GM12878 (cell line): Measurements from ENCODE around the gene IGSF6. TPM values are rescaled to one million over a fixed set of nuclear protein-coding genes. Genes with fewer than 3 reads are reported as not detected.

ENCODE experiments used
- ATAC-seq: fragments of 200-7000 bp; cut with Tn5 transposase; 3 replicates; pipeline ENCODE4 v1.9.1; 2020; ENCODE audit warnings: mild to moderate bottlenecking, moderate library complexity
- BruUV-seq: library from RNA; stranded (reverse); fragments of 400-500 nt; replicated peaks from 2 replicates; lab custom pipeline; 2021; lab: Mats Ljungman, UMichigan
- CTCF ChIA-PET: fragments of 300-600 bp; sonication (Branson Sonifier 250); formaldehyde crosslinking; extraction: SDS; loops from one replicate; lab custom pipeline; 2021; ENCODE audit warnings: inconsistent platforms; lab: Yijun Ruan, JAX
- POLR2A ChIA-PET: fragments of 350-600 bp; formaldehyde crosslinking; extraction: SDS; loops from one replicate; lab custom pipeline; 2021; ENCODE audit warnings: inconsistent platforms; lab: Charles Lee
- RAD21 ChIA-PET: fragments of 300-600 bp; sonication (Branson Sonifier 250); formaldehyde crosslinking; loops from one replicate; lab custom pipeline; 2023; ENCODE audit warnings: antibody characterized with exemption; ENCODE audit not compliant: unreplicated experiment; lab: Charles Lee
- SMC1A ChIA-PET: fragments of 300-600 bp; sonication (Branson Sonifier 250); formaldehyde crosslinking; loops from one replicate; lab custom pipeline; 2023; ENCODE audit not compliant: unreplicated experiment, uncharacterized antibody; lab: Charles Lee
- DNase-seq: peaks from one replicate; pipeline ENCODE4 v3.0.0-alpha.2; 2011; ENCODE audit warnings: low read depth, low spot score
- FAIRE-seq: peaks from 3 replicates; lab custom pipeline; 2011; peaks lifted over from hg19 to GRCh38; lab: Jason Lieb, UNC
- H2AFZ ChIP-seq: 2 replicates; pipeline ENCODE4 v1.6.0; 2011; ENCODE audit warnings: low read depth, low read length, control low read depth; ENCODE audit not compliant: control insufficient read depth
- H3K27ac ChIP-seq: 2 replicates; pipeline ENCODE4 v1.5.1; 2011; ENCODE audit warnings: control low read depth; ENCODE audit not compliant: control insufficient read depth, insufficient read depth
- H3K27me3 ChIP-seq, 2 experiments: replicated peaks in 1 of 2; 2 replicates each; pipeline versions ENCODE4 v1.6.0 to v1.6.1; 2011; ENCODE audit warnings: low read length in 1 of 2; ENCODE audit not compliant: control insufficient read depth in 2 of 2, insufficient read depth in 2 of 2
- H3K36me3 ChIP-seq, 2 experiments: 2 replicates each; pipeline ENCODE4 v1.5.1; 2011; ENCODE audit warnings: low read length in 1 of 2; ENCODE audit not compliant: control insufficient read depth in 2 of 2, insufficient read depth in 2 of 2
- H3K4me1 ChIP-seq: 2 replicates; pipeline ENCODE4 v1.6.1; 2011; ENCODE audit warnings: mild to moderate bottlenecking, low read length, moderate library complexity, mixed read lengths; ENCODE audit not compliant: control insufficient read depth, insufficient read depth
- H3K4me2 ChIP-seq: 2 replicates; pipeline ENCODE4 v1.6.0; 2011; ENCODE audit warnings: control low read depth; ENCODE audit not compliant: control insufficient read depth, insufficient read depth
- H3K4me3 ChIP-seq: fragments of 200-600 bp; sonication (generic); 2 replicates; pipeline ENCODE4 v1.5.1; 2016
- H3K79me2 ChIP-seq: 2 replicates; pipeline ENCODE4 v1.6.0; 2011; ENCODE audit warnings: low read length; ENCODE audit not compliant: control insufficient read depth, insufficient read depth
- H3K9ac ChIP-seq: 2 replicates; pipeline ENCODE4 v1.8.0; 2011; ENCODE audit warnings: low read length, control low read depth, mixed read lengths; ENCODE audit not compliant: control insufficient read depth, insufficient read depth
- H3K9me3 ChIP-seq: replicated peaks from 3 replicates; pipeline ENCODE4 v1.5.1; 2011; ENCODE audit warnings: mild to moderate bottlenecking, low read length; ENCODE audit not compliant: control insufficient read depth, insufficient read depth
- H4K20me1 ChIP-seq: 2 replicates; pipeline ENCODE4 v1.6.0; 2011; ENCODE audit not compliant: control insufficient read depth, insufficient read depth
- ATF2 ChIP-seq: IDR thresholded peaks from 2 replicates; pipeline ENCODE4 v1.6.1; 2012; ENCODE audit warnings: low read length, inconsistent platforms
- ATF3 ChIP-seq: IDR thresholded peaks from 2 replicates; pipeline ENCODE4 v1.6.1; 2011; ENCODE audit warnings: low read depth, mild to moderate bottlenecking, low read length, moderate library complexity, borderline replicate concordance; ENCODE audit errors: extremely low read depth
- ATF7 ChIP-seq: fragments of 450-650 bp; IDR thresholded peaks from 2 replicates; pipeline ENCODE4 v1.6.1; 2016; ENCODE audit warnings: low read depth, mild to moderate bottlenecking
- BCLAF1 ChIP-seq: fragments of 450-650 bp; IDR thresholded peaks from 2 replicates; pipeline ENCODE4 v1.6.1; 2017; ENCODE audit warnings: antibody characterized with exemption, mild to moderate bottlenecking, moderate library complexity
- CUX1 ChIP-seq: IDR thresholded peaks from 2 replicates; pipeline ENCODE4 v1.6.1; 2012; ENCODE audit warnings: improper control_type of control experiment, low read depth, low read length; ENCODE audit not compliant: insufficient replicate concordance
- EED ChIP-seq: sonication (generic); IDR thresholded peaks from 2 replicates; pipeline ENCODE4 v1.6.1; 2016; ENCODE audit warnings: antibody characterized with exemption, low read depth
- NFIC ChIP-seq: IDR thresholded peaks from 2 replicates; pipeline ENCODE4 v1.6.1; 2012; ENCODE audit warnings: low read depth, mild to moderate bottlenecking, inconsistent platforms, low read length, moderate library complexity
- NR2F1 ChIP-seq: fragments of 450-650 bp; conservative IDR thresholded peaks from 2 replicates; pipeline ENCODE4 v1.6.1; 2017; ENCODE audit warnings: mild to moderate bottlenecking
- NRF1 ChIP-seq: conservative IDR thresholded peaks from 2 replicates; pipeline ENCODE4 v1.6.1; 2011; ENCODE audit warnings: mild to moderate bottlenecking, low read depth, low read length, improper control_type of control experiment
- POLR2AphosphoS2 ChIP-seq: IDR thresholded peaks from 2 replicates; pipeline ENCODE4 v1.6.1; 2011; ENCODE audit warnings: low read depth, mild to moderate bottlenecking, low read length, improper control_type of control experiment, moderate library complexity
- SPI1 ChIP-seq: IDR thresholded peaks from 2 replicates; pipeline ENCODE4 v1.6.1; 2011; ENCODE audit warnings: low read depth, mild to moderate bottlenecking, low read length, moderate library complexity, borderline replicate concordance; ENCODE audit not compliant: insufficient read depth
- SUPT20H ChIP-seq: IDR thresholded peaks from 2 replicates; pipeline ENCODE4 v1.6.1; 2011; ENCODE audit warnings: low read depth, mild to moderate bottlenecking, low read length, moderate library complexity, borderline replicate concordance; ENCODE audit not compliant: control insufficient read depth
- TCF12 ChIP-seq: IDR thresholded peaks from 2 replicates; pipeline ENCODE4 v1.6.1; 2011; ENCODE audit warnings: low read depth, mild to moderate bottlenecking, low read length
- WGBS: methylation state at CpG from one replicate; pipeline ENCODE4 v1.1.6; 2016; ENCODE audit warnings: low lambda C conversion rate; ENCODE audit not compliant: insufficient replicate concordance, insufficient coverage; ENCODE audit errors: missing lambda C conversion rate; 5-methylcytosine and 5-hydroxymethylcytosine counted together
- in situ Hi-C: fragments of 300-500 bp; cut with MboI; formaldehyde crosslinking; loops from 9 replicates; pipeline ENCODE4 v1.14.3; 2018; ENCODE audit warnings: mixed read lengths
- intact Hi-C: fragments of 100-400 bp; cut with micrococcal nuclease; formaldehyde crosslinking; loops from one replicate; pipeline ENCODE4 v1.14.2; 2022; ENCODE audit not compliant: unreplicated experiment
- polyA plus RNA-seq, 11 experiments: library from polyadenylated mRNA; depleted of rRNA in 4 of 11; unstranded in 6 of 11; stranded (reverse) in 5 of 11; fragments of >200 nt; fragmentation: Nextera tagmentation in 4 of 11; fragmentation: Illumina TruSeq in 1 of 11; extraction: Ambion mirVana in 4 of 11; extraction: Trizol in 1 of 11; gene quantifications; 1 replicate in 1 of 11; 2 replicates in 10 of 11; pipeline versions ENCODE4 v1.2.1 to v1.2.3, GENCODE V29; 2011 to 2016; ENCODE audit warnings: inconsistent platforms in 2 of 11, missing spikeins in 2 of 11, low read depth in 1 of 11
- total RNA-seq, 4 experiments: library from RNA; depleted of rRNA in 3 of 4; stranded (reverse); fragments of >200 nt in 3 of 4; fragmentation: Illumina TruSeq in 1 of 4; extraction: Trizol in 1 of 4; gene quantifications; 2 replicates each; pipeline versions ENCODE4 v1.2.1 to v1.2.3, GENCODE V29; 2013 to 2021

Gene IGSF6
- total and polyA plus RNA-seq, 10 of the 15 experiments (the other 5 are each of a cell fraction or from before 2014, with no cell fraction given): 0.32 to 1.2 (median 0.72) TPM

GRCh38 chr16:21641916-21642315 is 10.5 kb downstream of the IGSF6 start:
- H3K9ac ChIP-seq: no peak overlapping the region
- ATAC-seq (no peak), FAIRE-seq (no peak), DNase-seq (no peak)
- no peaks in the 10 kb centered on the region; a peak in 1 of 4 replicates for H3K36me3 ChIP-seq
- no peaks in the 10 kb centered on the region; the same call in 1 of the 2 replicates for H3K79me2 ChIP-seq
- ChIA-PET CTCF (interaction anchor here (0.6 to 10.1 kb wide), 18 partner anchors 9 to 1432 kb away, joined by 3 to 100 read pairs (median 4); no protein-coding TSS in a partner anchor), POLR2A (interaction anchor here (0.6 to 1.0 kb wide), 2 partner anchors 43 to 1860 kb away, joined by 3 to 4 read pairs; partner anchors contain the start of gene METTL9), SMC1A (interaction anchor here (1.0 to 10.1 kb wide), 15 partner anchors 13 to 82 kb away, joined by 3 to 204 read pairs (median 4); partner anchors contain the start of gene METTL9), RAD21 (interaction anchor here (0.6 to 6.8 kb wide), 11 partner anchors 9 to 68 kb away, joined by 3 to 52 read pairs (median 4); no protein-coding TSS in a partner anchor)
- no peaks in the 10 kb centered on the region for H3K27me3 ChIP-seq
- no peaks in the 10 kb centered on the region for H3K9me3 ChIP-seq
- BruUV-seq: no TSS peak
- H3K4me3 ChIP-seq: no peak overlapping the region
- WGBS: 92% methylated on average over 6 of the region's 6 CpGs
- in situ Hi-C loops (no loop called here), intact Hi-C loops (loop anchor here (2.0 kb wide), 1 partner anchor 43 kb away; the partner anchor contains the start of gene METTL9)
- H3K4me2 ChIP-seq: no peak overlapping the region
- peaks cover 22% of the 10 kb centered on the region for H3K4me1 ChIP-seq
- no peak overlapping the region for H3K27ac ChIP-seq
- H4K20me1 ChIP-seq: no peaks in the 10 kb centered on the region
- no peak overlapping the region for H2AFZ ChIP-seq
- TF ChIP-seq CUX1 (no peak), NFIC (no peak), SUPT20H (no peak), SPI1 (no peak), POLR2AphosphoS2 (no peak), BCLAF1 (no peak), EED (no peak), ATF2 (no peak), NR2F1 (no peak), ATF7 (no peak), ATF3 (no peak), NRF1 (no peak), TCF12 (no peak)
